Hepatic stellate cell (primary cell): ENCODE results near the gene GPR152.
"Not testable (repeated sequence)": the region's sequence is repeated elsewhere in the genome, so short reads cannot be mapped to it uniquely, and the experiment has no call there.

Experiments
- DNase-seq: peaks from one replicate; pipeline ENCODE4 v3.0.0; 2011; ENCODE audit warnings: low spot score

GPR152 gene

GRCh38 chr11:67409261-67409666 is 43.3 kb downstream of the GPR152 start:
- DNase-seq, result no peak

- no peak for DNase-seq
Observed at GRCh38 chr11:67408437-67409200, 43.9 kb downstream of the GPR152 start.

DNA sequence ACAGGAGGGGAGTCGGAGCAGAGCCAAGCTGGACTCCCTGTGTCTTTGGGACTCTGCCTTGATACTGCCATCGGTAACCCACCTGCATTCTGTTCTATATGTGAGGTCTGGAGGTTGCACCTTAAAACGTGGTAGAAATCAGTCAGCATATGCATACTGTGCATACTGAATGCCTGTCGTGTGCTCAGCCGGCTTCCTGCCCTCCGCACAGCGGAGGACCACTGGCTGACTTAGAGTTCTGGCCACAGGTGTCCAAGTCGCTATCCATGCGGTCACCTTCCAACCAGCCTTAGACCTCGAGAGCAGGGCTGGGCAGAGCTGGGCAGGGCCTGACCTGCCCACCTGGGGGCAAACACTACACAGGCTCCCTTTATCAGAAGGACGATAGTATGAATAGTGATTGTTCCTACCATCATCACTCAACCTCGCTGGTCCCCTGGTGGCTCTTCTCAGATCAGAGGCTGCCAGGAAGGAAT is 44.8 kb downstream of the GPR152 start:
- DNase-seq, result no peak

DNA sequence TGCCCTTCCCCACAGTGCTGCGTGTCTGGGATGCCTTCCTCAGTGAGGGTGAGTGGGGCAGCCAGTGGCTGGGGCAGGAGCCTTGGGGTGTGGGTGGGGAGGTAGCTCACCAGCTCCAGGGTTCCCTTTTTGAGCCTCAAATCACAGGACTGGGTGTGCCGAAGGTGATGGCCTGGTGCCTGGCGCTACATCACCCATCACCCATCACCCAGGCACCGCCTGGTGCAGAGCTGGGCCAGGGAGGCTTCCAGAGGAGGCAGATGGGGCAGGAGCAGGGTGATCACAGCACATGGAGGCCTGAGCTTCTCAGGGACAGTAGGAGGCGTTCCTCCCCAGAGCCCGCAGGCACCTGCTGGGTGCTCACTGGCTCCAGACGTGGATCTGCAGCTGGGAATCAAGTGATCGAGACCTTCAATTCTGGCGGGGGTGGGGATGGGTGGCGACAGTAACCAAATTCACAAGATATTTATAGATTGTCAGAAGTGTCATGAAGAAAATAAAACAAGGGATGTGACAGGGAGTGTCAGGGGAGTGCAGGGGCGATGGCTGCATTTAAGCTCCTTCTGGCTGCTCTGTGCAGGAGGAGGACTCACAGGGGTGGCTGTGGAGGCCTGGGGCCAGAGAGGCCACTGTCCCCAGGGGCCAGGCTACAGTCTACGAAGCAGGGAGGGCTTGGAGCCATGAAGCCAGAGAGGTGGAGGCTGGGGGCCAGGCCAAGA is 45.4 kb downstream of the GPR152 start:
- DNase-seq, result no peak

- no peak for DNase-seq
Observed at GRCh38 chr11:67406420-67406968, 46.0 kb downstream of the GPR152 start.

- no peak for DNase-seq
Observed at GRCh38 chr11:67405688-67406339, 46.7 kb downstream of the GPR152 start.

DNA sequence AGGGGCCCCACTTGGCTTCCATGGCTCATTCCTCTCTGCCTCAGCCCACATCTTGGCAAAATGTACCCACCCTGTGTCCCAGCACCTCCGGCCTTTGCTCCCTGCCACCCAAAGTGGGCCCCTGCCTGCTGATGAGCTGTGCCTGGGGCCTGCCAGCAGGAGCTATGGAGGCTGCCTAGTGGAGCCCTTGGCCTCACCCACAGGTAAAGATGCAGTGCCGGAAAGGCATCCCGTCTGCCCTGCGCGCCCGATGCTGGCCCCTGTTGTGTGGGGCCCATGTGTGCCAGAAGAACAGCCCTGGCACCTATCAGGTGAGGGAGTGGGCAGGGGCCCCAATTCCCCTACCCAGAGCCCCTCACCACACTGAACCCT is 47.3 kb downstream of the GPR152 start:
- DNase-seq, result no peak

GRCh38 chr11:67404515-67405195 is 47.9 kb downstream of the GPR152 start:
- no peak for DNase-seq

- DNase-seq, result not testable (repeated sequence)
Observed at GRCh38 chr11:67403085-67403484, 49.4 kb downstream of the GPR152 start.

- not testable (repeated sequence) for DNase-seq
Observed at GRCh38 chr11:67402192-67402839, 50.2 kb downstream of the GPR152 start.

- peak; percentile 98 for DNase-seq
Observed at GRCh38 chr11:67401495-67402191, 50.9 kb downstream of the GPR152 start, which contains the start of gene PPP1CA. PPP1CA (minus strand) TSS chr11:67401858; CDS start chr11:67401782, 76 bp downstream.
